Psoas muscle (tissue), 8 donors: ENCODE measurements around the gene RFX1. TPM values are rescaled to one million over a fixed set of nuclear protein-coding genes. Genes with fewer than 3 reads are reported as not detected.

ENCODE experiments used
- ATAC-seq, 4 donors: fragments of 200-7000 bp; cut with Tn5 transposase; one replicate each; pipeline ENCODE4 v1.9.1; 2020; ENCODE audit warnings: moderate library complexity in 3 of 4, mild to moderate bottlenecking in 2 of 4
- DNase-seq, 2 donors: peaks; one replicate each; pipeline ENCODE4 v3.0.0-alpha.2; 2020
- H3K27ac ChIP-seq: fragments of 200-600 bp; one replicate; pipeline ENCODE4 v1.8.0; 2022
- H3K27me3 ChIP-seq, 3 donors: fragments of 200-600 bp in 1 of 3; one replicate each; pipeline versions ENCODE4 v1.6.1 to v1.8.0; 2013 to 2022; ENCODE audit warnings: low read length in 2 of 3, mild to moderate bottlenecking in 2 of 3, moderate library complexity in 1 of 3; ENCODE audit not compliant: insufficient read depth in 3 of 3
- H3K36me3 ChIP-seq, 2 donors: fragments of 200-600 bp in 1 of 2; one replicate each; pipeline versions ENCODE4 v1.6.1 to v1.8.0; 2013 to 2022; ENCODE audit warnings: low read depth in 1 of 2, mild to moderate bottlenecking in 1 of 2, moderate library complexity in 1 of 2; ENCODE audit not compliant: insufficient read depth in 1 of 2
- H3K4me1 ChIP-seq: fragments of 200-600 bp; one replicate; pipeline ENCODE4 v1.8.0; 2022
- H3K4me3 ChIP-seq: fragments of 200-600 bp; one replicate; pipeline ENCODE4 v1.8.0; 2022; ENCODE audit warnings: mild to moderate bottlenecking
- H3K9me3 ChIP-seq: fragments of 200-600 bp; one replicate; pipeline ENCODE4 v1.8.0; 2022
- CTCF ChIP-seq: fragments of 200-600 bp; IDR thresholded peaks from one replicate; pipeline ENCODE4 v1.8.0; 2022; ENCODE audit warnings: antibody characterized with exemption
- WGBS, 3 donors: extraction: QIAGEN DNeasy Blood & Tissue Kit; methylation state at CpG; one replicate each; pipeline versions ENCODE4 v1.1.6 to v1.1.7; 2013; 5-methylcytosine and 5-hydroxymethylcytosine counted together
- intact Hi-C, 2 donors: fragments of 100-400 bp; cut with DNase I; formaldehyde crosslinking; loops; one replicate each; pipeline versions ENCODE4 v1.11.0 to v1.14.2; 2022
- polyA plus RNA-seq, 3 donors: library from polyadenylated mRNA; stranded (reverse); fragments of 200-250 nt; gene quantifications; one replicate each; pipeline ENCODE4 v1.2.3, GENCODE V29; 2013
- total RNA-seq, 4 donors: library from RNA; stranded (reverse); fragmentation: NEBNext Ultra II Directional in 2 of 4; extraction: Animal tissue kit (Norgen Biotek cat#: 25700) in 2 of 4; gene quantifications; one replicate each; pipeline versions ENCODE4 v1.2.1 to v1.2.4, GENCODE V29; 2021 to 2023
- donor health status: healthy with polysubstance abuse.
- donor health status: DM: no; HTN: no; CAD: no; lungs with moderate emphysema.
- donor health status: Bipolar disorder and iron deficiency.
- donor health status: healthy.
- donor health status: DM: yes; HTN: yes; CAD: no.
- donor health status: DM: no; HTN: no; CAD: no.
- donor health status: DM: no; HTN: no; CAD: no.
- donor health status: DM: yes; HTN: yes; CAD: no.

Gene RFX1
- total and polyA plus RNA-seq, 7 donors = 2.9 to 10.1 (median 6.4) TPM

- ATAC-seq = no peak
- H3K27me3 ChIP-seq = no peaks in the 10 kb centered on the region
- H3K27ac ChIP-seq = peak overlapping the region; percentile 36
- intact Hi-C loops = no loop called here
- no peaks in the 10 kb centered on the region for H3K9me3 ChIP-seq
- WGBS, 3 donors = 72 to 92% (median 73%) methylated on average over 5 to 6 of the region's 6 CpGs
- peaks cover 33% of the 10 kb centered on the region for H3K4me1 ChIP-seq
- peak in 1 of 2 donors; percentile 6 for DNase-seq
- TF ChIP-seq CTCF = no peak
- peaks cover 0 to 6% of the 10 kb centered on the region in 2 donors for H3K36me3 ChIP-seq
- H3K4me3 ChIP-seq = no peak overlapping the region
Observed at GRCh38 chr19:13997631-13997962, 8.5 kb downstream of the RFX1 start.

- no peak for TF ChIP-seq CTCF
- Histone ChIP-seq H3K27ac (peak overlapping the region; percentile 36), H3K9me3 (no peaks in the 10 kb centered on the region), H3K36me3 (peaks cover 0 to 11% of the 10 kb centered on the region in 2 donors), H3K4me1 (peaks cover 28% of the 10 kb centered on the region), H3K27me3 (no peaks in the 10 kb centered on the region), H3K4me3 (no peak overlapping the region)
- ATAC-seq (peak in 1 of 4 donors; percentile 9), DNase-seq (peak in 1 of 2 donors; percentile 9)
- WGBS, 3 donors = 78 to 92% (median 84%) methylated on average over 22 of the region's 22 CpGs
- intact Hi-C loops = no loop called here
Observed at GRCh38 chr19:13996928-13997630, 9.0 kb downstream of the RFX1 start.

DNA sequence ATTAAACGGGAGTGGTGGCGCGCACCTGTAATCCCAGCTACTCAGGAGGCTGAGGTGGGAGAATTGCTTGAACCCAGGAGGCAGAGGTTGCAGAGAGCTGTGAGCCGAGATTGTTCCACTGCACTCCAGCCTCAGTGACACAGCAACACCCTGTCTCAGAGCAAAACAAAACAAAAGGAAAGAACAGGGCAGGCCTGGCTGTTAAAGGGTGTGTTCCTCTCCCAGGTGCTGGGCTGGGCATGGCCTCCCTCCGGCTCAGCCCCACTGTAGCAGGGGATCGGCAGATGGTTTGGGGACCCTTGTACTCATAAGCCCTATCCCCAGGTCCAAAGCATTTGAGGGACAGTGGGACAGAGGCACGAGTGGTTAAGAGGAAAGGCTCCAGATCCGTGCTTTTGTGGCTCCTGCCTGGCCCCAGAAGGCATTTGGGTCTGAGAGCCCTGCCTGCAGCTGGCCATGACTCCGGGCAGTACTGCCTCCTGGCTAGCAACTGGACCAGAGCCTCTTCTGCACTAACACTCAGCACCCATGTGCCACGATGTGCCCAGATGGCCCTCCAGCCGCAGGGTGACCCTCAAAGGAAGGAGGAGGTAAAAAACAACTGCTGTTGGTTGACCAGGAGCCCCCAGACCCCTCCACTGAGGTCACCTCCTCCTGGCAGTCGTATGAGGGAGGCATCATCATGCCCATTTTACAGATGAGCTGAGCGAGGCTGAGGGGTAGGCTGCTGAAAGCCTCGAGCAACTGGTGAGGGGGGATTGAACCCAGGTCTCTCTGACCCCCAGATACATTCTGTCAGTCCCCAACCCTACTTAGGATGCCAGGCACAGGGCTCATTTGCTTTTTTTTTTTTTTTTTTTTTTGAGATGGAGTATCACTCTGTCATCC is 10.0 kb downstream of the RFX1 start:
- Histone ChIP-seq H3K36me3 (peaks cover 0 to 18% of the 10 kb centered on the region in 2 donors), H3K27me3 (no peaks in the 10 kb centered on the region), H3K4me3 (no peak overlapping the region), H3K4me1 (peaks cover 22% of the 10 kb centered on the region), H3K27ac (peak overlapping the region; percentile 73), H3K9me3 (no peaks in the 10 kb centered on the region)
- WGBS, 3 donors = 78 to 88% (median 82%) methylated on average over 11 to 14 of the region's 14 CpGs
- intact Hi-C loops = no loop called here
- no peak for TF ChIP-seq CTCF
- DNase-seq (peak in 1 of 2 donors; percentile 8), ATAC-seq (peak in 2 of 4 donors; percentile 9 to 14)

DNA sequence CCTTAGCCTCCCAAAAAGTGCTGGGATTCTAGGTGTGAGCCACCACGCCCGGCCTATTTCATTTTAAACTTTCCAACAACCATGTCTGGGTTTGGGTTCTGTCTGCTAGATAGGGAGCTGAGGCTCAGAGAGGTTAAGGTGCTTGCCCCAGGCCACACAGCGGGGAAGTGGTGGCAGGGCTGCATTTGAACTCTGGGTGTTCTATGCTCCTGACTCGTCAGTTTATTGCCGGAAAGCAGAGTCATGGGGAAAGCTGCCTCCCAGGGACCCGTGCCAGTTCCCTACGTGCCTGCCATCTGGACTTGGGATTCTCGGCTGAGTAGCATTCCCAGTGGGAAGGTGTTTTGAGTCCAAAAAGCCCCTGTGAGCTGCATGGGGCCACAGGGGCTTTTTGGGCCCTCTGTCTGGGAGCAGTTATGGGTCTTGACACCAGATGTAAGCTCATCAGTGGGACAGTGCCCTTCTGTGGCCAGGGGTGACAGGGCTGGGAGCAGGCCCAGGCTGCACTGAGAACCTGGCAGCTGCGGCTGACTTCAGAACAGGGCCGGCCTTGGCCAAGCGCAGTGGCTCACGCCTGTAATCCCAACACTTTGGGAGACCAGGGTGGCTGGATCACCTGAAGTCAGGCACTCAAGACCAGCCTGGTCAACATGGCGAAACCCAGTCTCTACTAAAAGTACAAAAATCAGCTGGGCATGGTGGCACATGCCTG is 10.9 kb downstream of the RFX1 start:
- Histone ChIP-seq H3K4me3 (no peak overlapping the region), H3K4me1 (peaks cover 16% of the 10 kb centered on the region), H3K27me3 (no peaks in the 10 kb centered on the region), H3K9me3 (no peaks in the 10 kb centered on the region), H3K36me3 (peaks cover 0 to 22% of the 10 kb centered on the region in 2 donors), H3K27ac (peak overlapping the region; percentile 73)
- ATAC-seq (peak; percentile 89 to 94 (median 92)), DNase-seq (peak; percentile 54 to 77)
- intact Hi-C loops = no loop called here
- 38 to 56% (median 40%) methylated on average over 13 of the region's 13 CpGs for WGBS, 3 donors
- no peak for TF ChIP-seq CTCF
